HG03045 (cell line): Measurements from ENCODE around the gene GTSF1L.

Experiments
- ATAC-seq: cut with Tn5 transposase; IDR thresholded peaks from one replicate; pipeline ENCODE4 v1.9.1; 2021; ENCODE audit warnings: mild to moderate bottlenecking, moderate library complexity; ENCODE audit not compliant: unreplicated experiment

Gene GTSF1L

GRCh38 chr20:43717616-43717995 is 9.2 kb downstream of the GTSF1L start:
- no peak for ATAC-seq

DNA sequence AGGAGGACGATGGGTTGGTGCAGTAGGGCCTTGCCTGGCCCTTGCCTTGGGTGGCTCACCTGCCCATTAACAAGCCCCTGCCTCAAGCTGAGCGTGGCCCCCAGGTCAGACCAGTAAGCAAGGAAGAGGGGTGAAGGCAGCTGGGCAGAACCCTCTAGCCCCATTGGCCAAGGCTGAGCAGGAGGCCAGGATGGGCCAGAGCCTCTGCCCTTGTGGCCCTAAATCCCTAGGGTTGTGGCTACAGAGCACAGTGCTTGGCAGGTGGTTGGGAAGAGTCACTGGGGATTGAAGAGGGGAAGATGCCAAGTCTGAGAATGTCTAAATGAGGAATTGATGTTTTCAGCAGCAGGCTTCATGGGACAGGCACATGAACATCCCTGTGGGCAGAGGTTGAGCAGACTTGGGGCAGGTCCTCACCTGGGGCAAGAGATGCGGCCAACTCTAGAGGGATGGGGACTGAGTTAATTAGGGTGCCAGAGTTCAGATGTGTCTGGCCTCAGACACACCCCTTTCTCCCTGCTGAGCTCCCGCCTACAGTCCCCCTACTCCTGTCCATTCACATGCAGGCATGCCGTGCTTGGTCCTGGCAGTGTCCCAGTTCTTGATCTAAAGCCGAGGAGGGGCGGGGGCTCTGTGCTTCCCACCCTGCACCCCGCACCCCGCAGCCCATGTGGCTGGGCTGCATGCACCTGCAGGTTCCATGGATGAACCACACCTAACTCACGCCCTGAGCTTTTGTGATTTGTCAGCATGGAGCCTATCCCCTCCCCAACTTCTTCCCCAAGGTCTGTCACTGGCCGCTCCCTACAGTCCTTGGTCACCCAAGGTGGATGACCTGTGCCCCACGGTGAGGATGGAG is 9.8 kb downstream of the GTSF1L start:
- ATAC-seq, result no peak

DNA sequence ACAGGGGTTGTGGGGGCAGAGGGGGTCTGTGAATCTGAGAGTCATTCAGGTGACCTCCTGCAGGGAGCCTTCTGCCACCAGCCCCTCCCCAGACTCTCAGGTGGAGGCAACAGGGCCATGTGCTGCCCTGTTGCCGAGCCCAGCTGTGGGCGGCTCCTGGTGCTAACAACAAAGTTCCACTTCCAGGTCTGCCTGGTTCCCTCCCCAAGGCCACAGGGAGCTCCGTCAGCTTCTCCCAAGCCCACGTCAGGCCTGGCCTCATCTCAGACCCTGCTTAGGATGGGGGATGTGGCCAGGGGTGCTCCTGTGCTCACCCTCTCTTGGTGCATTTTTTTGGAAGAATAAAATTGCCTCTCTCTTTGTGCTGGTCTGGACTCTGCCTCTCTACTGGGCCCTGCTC is 10.7 kb downstream of the GTSF1L start:
- no peak for ATAC-seq

DNA sequence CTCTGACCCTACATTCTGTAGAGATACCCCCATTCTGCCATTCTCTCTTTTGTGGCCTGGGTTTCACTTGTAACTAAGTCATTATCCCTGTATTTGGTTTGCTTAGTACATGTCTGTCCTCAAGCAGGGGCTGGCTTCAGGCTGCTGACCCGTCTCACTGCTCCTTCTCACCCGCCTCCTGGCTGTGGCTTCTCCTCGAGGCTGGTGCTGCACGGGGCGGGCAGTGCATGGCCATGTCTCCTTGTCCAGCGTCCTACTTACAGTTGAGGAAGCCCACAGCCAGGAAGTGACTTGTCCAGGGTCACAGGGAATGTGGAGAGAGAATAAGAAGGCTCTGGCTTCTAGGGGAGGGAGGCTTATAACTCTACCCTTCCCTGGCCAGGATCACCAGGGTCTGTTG is 11.3 kb downstream of the GTSF1L start:
- no peak for ATAC-seq

DNA sequence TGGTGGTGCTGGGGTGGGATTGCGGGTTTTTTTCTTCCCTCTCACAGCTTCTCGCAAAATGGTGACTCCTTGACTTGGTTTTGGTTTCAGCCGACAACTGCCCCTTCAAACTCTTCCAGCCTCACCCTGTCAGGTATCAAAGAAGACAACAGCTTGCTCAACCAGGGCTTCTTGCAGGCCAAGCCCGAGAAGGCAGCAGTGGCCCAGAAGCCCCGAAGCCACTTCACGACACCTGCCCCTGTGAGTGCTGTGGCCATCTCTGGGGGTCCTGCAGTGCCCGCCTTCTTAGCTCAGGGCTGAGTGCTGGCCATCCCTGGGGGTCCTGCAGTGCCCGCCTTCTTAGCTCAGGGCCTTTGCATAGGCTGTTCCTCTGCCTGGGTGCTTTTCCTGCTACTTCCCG is 11.8 kb downstream of the GTSF1L start:
- ATAC-seq, result no peak

DNA sequence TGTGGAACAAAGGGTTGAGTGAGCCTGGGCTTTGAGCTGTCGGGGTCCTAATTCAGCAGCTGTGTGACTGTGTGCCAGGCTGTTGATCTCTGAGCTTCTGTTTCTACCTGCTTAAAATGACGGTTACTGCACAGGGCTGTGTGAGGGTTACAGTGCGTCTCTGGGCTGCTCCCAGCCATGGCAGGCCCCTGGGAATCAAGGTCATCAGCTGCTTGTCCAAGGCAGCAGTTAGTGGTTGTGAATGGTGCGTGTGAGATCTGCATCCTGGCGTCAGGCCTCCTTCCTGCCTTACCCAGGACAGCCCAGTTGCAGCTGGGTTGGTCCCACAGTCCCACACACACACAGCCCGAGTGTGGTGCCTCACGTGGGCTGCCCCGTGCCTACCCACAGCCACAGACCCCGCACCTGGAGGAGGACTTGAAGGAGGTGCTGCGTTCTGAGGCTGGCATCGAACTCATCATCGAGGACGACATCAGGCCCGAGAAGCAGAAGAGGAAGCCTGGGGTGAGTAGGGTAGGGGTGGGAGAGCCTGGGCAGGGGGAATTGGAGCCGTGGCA is 15.6 kb downstream of the GTSF1L start:
- no peak for ATAC-seq

GRCh38 chr20:43710370-43711044 is 16.3 kb downstream of the GTSF1L start:
- no peak for ATAC-seq

DNA sequence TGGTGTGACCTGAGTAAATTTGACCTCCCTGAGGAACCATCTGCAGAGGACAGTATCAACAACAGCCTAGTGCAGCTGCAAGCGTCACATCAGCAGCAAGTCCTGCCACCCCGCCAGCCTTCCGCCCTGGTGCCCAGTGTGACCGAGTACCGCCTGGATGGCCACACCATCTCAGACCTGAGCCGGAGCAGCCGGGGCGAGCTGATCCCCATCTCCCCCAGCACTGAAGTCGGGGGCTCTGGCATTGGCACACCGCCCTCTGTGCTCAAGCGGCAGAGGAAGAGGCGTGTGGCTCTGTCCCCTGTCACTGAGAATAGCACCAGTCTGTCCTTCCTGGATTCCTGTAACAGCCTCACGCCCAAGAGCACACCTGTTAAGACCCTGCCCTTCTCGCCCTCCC is 24.3 kb downstream of the GTSF1L start:
- no peak for ATAC-seq

DNA sequence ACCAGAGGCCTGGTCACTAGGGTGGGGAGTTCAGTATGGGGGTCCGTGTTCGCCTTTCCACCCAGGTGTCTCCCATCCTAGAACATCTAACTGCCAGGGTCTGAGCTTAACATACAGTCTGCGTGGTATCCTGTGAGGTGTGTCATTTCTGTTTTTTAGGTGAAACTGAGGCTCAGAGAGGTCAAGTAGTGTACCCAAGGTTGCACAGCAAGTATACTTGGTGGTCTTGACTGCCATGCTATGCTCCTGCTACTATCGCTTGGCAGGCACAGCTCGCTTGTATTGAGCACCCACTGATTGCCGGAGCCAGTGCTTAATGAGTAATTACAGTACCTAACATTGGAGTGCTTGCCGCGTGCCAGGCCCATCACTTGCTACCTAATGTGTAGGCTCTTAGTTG is 26.2 kb downstream of the GTSF1L start:
- ATAC-seq, result no peak

GRCh38 chr20:43699941-43700565 is 26.7 kb downstream of the GTSF1L start:
- ATAC-seq, result no peak

DNA sequence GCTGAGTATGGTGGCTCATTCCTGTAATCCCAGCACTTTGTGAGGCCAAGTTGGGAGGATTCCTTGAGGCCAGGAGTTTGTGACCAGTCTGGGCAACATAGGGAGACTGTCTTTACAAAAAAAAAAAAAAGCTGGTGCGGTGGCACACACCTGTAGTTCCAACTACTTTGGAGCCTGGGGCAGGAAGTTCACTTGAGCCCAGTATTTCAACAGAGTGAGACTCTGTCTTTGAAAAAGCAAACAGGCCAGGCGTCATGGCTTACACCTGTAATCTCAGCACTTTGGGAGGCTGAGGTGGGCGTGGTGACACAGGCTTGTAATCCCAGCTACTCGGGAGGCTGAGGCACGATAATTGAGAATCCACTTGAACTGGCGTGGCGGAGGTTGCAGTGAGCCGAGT is 31.2 kb downstream of the GTSF1L start:
- no peak for ATAC-seq

DNA sequence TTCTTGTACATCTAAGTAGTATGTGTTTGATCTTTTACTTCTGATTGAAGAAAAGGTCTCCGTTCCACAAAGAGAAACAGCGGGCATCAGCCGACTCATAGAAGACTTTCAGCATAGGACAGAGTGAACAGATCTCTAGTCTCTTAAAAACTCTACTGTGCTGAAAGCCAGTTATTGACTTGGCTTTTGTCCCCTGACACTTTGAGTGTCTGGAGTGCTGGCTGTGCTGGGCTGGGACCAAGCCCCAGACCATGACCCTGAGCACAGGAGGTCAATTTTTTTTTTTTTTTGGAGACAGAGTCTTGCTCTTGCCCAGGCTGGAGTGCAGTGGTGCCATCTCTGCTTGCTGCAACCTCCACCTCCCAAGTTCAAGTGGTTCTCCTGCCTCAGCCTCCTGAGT is 32.0 kb downstream of the GTSF1L start:
- no peak for ATAC-seq

GRCh38 chr20:43691928-43692524 is 34.8 kb downstream of the GTSF1L start:
- no peak for ATAC-seq

GRCh38 chr20:43690943-43691598 is 35.7 kb downstream of the GTSF1L start:
- ATAC-seq, result no peak

DNA sequence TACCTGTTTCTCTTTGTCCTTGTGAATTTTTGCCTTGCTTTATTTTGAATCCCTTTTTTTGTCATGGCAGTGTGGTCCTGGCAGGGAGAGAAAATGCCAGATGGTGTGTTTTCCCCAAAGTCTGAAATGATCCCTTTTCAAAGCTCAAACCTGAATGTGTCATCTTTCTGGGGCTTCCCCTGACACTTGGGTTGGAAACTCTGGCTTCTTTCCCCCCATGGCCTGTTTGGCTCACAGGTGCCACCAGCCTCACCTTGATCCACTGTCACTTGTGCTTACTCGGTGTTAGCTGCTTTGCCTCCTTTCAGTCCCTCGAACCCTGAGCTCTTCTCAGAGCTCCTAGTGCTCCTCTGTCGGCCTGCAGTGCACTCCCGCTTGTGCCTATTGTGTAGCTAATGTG is 37.6 kb downstream of the GTSF1L start:
- no peak for ATAC-seq

- ATAC-seq, result no peak
These were observed 40.0 kb downstream of the GTSF1L start for GRCh38 chr20:43686820-43687219.

DNA sequence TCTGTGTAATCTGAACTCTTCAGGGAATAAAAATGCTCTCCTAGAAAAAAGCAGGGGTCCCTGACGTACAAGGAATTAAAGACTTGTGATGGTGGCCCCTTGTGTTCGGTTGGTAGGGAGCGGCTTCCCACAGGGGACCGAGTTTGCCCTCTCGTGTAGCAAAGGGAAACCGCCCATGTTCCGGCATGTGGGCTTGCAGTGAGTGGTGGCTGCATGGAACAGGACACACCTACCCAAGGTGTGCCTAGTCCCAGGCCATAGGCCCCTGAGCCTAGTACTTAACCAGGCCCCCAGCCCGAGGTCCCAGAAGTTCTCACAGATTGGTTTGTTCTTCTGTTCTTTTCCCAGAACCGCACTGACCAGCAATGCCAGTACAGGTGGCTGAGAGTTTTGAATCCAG is 44.4 kb downstream of the GTSF1L start:
- peak; percentile 32 for ATAC-seq

DNA sequence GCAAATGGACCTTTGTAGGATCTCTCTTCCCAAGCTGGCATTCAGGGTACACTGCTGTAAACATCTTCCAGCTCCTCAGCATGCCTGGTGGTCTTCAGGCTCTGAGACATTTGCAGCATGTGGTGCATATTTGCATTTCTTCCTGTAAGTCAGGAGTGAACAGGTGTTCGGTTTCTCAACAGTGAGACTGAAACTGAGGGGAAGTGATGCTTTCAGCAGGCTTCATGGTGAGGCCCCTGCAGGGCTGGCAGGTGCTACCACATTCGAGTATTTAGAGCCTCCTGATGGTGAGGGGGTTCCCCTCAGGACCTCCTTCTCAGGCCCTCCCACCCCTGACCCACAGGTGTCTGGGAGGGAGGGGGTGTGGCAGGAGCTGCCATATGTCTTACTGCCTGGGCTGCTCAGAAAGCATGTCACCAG is 44.8 kb downstream of the GTSF1L start:
- ATAC-seq, result peak; percentile 91

DNA sequence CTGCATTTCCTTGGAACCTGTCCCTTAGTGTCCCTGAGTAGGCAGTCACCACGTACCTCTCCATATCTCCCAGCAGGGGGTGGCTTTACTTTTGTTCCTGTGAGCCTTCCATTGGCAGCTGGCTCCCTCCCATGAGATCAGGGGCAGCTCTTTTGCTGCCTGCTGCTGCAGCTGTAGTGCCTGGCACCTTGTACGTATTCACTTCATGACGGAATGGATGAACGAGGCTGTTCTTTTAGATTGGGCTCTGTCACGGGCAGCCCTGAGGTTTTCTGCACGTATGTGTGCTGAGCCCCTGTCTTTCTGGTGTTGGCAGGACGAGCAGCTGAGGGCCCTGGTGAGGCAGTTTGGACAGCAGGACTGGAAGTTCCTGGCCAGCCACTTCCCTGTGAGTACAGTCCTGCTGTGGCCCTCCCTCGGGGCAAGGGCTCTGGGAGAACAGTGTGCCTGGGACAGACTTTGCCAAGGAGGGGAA is 45.3 kb downstream of the GTSF1L start:
- peak; percentile 20 for ATAC-seq

GRCh38 chr20:43680981-43681380 is 45.8 kb downstream of the GTSF1L start:
- no peak for ATAC-seq

- no peak for ATAC-seq
These were observed 50.4 kb downstream of the GTSF1L start for GRCh38 chr20:43676368-43676767.
